HepG2 (cell line): Measurements from ENCODE around the gene NFASC.

Experiments used
- HOXA7 ChIP-seq: sonication (generic); formaldehyde crosslinking; IDR thresholded peaks from 2 replicates; pipeline ENCODE4 v1.8.1; 2022; ENCODE audit warnings: mild to moderate bottlenecking, missing genetic modification reagents, moderate library complexity
- KAT2B ChIP-seq: fragments of 150-350 bp; IDR thresholded peaks from 2 replicates; pipeline ENCODE4 v1.6.1; 2014; ENCODE audit warnings: low read depth, low read length, borderline replicate concordance
- SOX13 ChIP-seq, 3 experiments: fragments of 450-650 bp in 1 of 3; sonication (generic) in 1 of 3; formaldehyde crosslinking in 1 of 3; IDR thresholded peaks in 2 of 3; conservative IDR thresholded peaks in 1 of 3; 2 replicates each; pipeline versions ENCODE4 v1.5.0 to v1.6.1; 2016 to 2020; ENCODE audit warnings: antibody characterized with exemption in 1 of 3, mild to moderate bottlenecking in 1 of 3, missing compliant biosample characterization in 1 of 3, missing genetic modification reagents in 1 of 3, moderate library complexity in 1 of 3
- SRF ChIP-seq: IDR thresholded peaks from 2 replicates; pipeline ENCODE4 v1.6.1; 2011; ENCODE audit warnings: mild to moderate bottlenecking, low read depth, low read length, moderate library complexity
- ZNF224 ChIP-seq: sonication (generic); formaldehyde crosslinking; IDR thresholded peaks from 2 replicates; pipeline ENCODE4 v1.5.0; 2020; ENCODE audit warnings: mild to moderate bottlenecking, missing genetic modification reagents
- ZNF232 ChIP-seq: sonication (generic); formaldehyde crosslinking; IDR thresholded peaks from 2 replicates; pipeline ENCODE4 v1.4.0; 2020; ENCODE audit warnings: missing genetic modification reagents, borderline replicate concordance
- ZNF558 ChIP-seq: sonication (generic); formaldehyde crosslinking; IDR thresholded peaks from 2 replicates; pipeline ENCODE4 v1.9.0; 2022; ENCODE audit warnings: mild to moderate bottlenecking, missing genetic modification reagents, borderline replicate concordance
- ZNF619 ChIP-seq: sonication (generic); formaldehyde crosslinking; IDR thresholded peaks from 2 replicates; pipeline ENCODE4 v1.4.0; 2020; ENCODE audit warnings: mild to moderate bottlenecking, missing genetic modification reagents
- ZNF7 ChIP-seq: IDR thresholded peaks from 2 replicates; pipeline ENCODE4 v1.6.1; 2016; ENCODE audit warnings: missing biosample characterization, missing genetic modification reagents
- ZNF737 ChIP-seq: sonication (generic); formaldehyde crosslinking; IDR thresholded peaks from 2 replicates; pipeline ENCODE4 v1.5.0; 2020; ENCODE audit warnings: missing genetic modification reagents, mild to moderate bottlenecking, borderline replicate concordance
- TF ChIP-seq, protein P1 (sequence below): sonication (generic); formaldehyde crosslinking; IDR thresholded peaks from 2 replicates; pipeline ENCODE4 v1.8.1; 2023; ENCODE audit warnings: missing genetic modification reagents, mild to moderate bottlenecking, borderline replicate concordance
- TF ChIP-seq, protein P2 (sequence below): sonication (generic); formaldehyde crosslinking; IDR thresholded peaks from 2 replicates; pipeline ENCODE4 v1.5.0; 2020; ENCODE audit warnings: missing genetic modification reagents
- TF ChIP-seq, protein P3 (sequence below): sonication (generic); formaldehyde crosslinking; IDR thresholded peaks from one replicate; pipeline ENCODE4 v1.5.1; 2020; ENCODE audit warnings: mild to moderate bottlenecking, missing genetic modification reagents; ENCODE audit errors: not compliant biosample characterization

DNA sequence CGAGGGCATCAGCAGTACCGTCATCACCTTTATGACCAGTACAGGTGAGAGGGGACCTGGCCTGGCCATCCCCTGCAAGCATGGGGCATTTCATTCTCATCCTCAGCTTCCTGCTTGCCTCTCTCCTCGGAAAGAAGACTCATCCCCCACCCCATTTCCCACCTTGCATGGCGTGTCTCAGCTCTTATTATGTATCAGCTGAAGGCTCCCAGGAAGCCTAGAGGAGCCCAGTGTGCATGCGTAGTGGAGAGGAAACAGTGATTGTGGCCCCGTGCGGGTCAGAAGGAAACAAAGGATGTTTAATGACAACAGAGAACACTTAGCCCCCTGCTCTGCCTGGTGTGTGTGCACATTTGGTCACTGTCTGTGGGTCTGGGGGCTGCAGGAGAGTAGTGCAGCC lies 132.0 kb downstream of the NFASC start:
- TF ChIP-seq ZNF737 = no peak
- TF ChIP-seq HOXA7 (CRISPR knock-in tag) = no peak
- no peak for TF ChIP-seq KAT2B
- no peak for TF ChIP-seq ZNF232 (CRISPR knock-in tag)
- TF ChIP-seq, protein P1, sequence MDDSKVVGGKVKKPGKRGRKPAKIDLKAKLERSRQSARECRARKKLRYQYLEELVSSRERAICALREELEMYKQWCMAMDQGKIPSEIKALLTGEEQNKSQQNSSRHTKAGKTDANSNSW (CRISPR knock-in tag) = no peak
- TF ChIP-seq, protein P2, sequence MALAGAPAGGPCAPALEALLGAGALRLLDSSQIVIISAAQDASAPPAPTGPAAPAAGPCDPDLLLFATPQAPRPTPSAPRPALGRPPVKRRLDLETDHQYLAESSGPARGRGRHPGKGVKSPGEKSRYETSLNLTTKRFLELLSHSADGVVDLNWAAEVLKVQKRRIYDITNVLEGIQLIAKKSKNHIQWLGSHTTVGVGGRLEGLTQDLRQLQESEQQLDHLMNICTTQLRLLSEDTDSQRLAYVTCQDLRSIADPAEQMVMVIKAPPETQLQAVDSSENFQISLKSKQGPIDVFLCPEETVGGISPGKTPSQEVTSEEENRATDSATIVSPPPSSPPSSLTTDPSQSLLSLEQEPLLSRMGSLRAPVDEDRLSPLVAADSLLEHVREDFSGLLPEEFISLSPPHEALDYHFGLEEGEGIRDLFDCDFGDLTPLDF (CRISPR knock-in tag) = no peak
- no peak for TF ChIP-seq ZNF7
- TF ChIP-seq ZNF558 = no peak
- TF ChIP-seq, protein P3, sequence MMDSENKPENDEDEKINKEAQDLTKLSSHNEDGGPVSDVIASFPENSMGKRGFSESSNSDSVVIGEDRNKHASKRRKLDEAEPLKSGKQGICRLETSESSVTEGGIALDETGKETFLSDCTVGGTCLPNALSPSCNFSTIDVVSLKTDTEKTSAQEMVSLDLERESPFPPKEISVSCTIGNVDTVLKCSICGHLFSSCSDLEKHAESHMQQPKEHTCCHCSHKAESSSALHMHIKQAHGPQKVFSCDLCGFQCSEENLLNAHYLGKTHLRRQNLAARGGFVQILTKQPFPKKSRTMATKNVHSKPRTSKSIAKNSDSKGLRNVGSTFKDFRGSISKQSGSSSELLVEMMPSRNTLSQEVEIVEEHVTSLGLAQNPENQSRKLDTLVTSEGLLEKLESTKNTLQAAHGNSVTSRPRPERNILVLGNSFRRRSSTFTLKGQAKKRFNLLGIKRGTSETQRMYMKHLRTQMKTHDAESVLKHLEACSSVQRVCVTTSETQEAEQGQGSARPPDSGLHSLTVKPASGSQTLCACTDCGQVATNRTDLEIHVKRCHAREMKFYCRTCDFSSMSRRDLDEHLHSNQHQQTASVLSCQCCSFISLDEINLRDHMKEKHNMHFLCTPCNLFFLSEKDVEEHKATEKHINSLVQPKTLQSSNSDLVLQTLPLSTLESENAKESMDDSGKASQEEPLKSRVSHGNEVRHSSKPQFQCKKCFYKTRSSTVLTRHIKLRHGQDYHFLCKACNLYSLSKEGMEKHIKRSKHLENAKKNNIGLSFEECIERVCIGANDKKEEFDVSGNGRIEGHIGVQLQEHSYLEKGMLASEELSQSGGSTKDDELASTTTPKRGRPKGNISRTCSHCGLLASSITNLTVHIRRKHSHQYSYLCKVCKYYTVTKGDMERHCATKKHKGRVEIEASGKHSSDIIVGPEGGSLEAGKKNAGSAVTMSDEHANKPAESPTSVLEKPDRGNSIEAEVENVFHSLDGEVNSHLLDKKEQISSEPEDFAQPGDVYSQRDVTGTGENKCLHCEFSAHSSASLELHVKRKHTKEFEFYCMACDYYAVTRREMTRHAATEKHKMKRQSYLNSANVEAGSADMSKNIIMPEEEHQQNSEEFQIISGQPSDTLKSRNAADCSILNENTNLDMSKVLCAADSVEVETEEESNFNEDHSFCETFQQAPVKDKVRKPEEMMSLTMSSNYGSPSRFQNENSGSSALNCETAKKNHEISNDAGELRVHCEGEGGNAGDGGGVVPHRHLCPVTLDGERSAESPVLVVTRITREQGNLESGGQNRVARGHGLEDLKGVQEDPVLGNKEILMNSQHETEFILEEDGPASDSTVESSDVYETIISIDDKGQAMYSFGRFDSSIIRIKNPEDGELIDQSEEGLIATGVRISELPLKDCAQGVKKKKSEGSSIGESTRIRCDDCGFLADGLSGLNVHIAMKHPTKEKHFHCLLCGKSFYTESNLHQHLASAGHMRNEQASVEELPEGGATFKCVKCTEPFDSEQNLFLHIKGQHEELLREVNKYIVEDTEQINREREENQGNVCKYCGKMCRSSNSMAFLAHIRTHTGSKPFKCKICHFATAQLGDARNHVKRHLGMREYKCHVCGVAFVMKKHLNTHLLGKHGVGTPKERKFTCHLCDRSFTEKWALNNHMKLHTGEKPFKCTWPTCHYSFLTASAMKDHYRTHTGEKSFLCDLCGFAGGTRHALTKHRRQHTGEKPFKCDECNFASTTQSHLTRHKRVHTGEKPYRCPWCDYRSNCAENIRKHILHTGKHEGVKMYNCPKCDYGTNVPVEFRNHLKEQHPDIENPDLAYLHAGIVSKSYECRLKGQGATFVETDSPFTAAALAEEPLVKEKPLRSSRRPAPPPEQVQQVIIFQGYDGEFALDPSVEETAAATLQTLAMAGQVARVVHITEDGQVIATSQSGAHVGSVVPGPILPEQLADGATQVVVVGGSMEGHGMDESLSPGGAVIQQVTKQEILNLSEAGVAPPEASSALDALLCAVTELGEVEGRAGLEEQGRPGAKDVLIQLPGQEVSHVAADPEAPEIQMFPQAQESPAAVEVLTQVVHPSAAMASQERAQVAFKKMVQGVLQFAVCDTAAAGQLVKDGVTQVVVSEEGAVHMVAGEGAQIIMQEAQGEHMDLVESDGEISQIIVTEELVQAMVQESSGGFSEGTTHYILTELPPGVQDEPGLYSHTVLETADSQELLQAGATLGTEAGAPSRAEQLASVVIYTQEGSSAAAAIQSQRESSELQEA (CRISPR knock-in tag) = no peak
- no peak for TF ChIP-seq ZNF224 (CRISPR knock-in tag)
- no peak for TF ChIP-seq SRF
- no peak for TF ChIP-seq SOX13 (IDR thresholded peaks at IDR 0.05)
- no peak for TF ChIP-seq SOX13 (CRISPR knock-in tag; conservative IDR thresholded peaks at IDR 0.05 in 1 of 2, IDR thresholded peaks at IDR 0.05 in 1 of 2)
- no peak for TF ChIP-seq ZNF619 (CRISPR knock-in tag)
